ENCODE data around the gene CLCN3.

- no peak for TF ChIP-seq CTCF (IDR thresholded peaks at IDR 0.05)
- no peak for TF ChIP-seq POLR2A (IDR thresholded peaks at IDR 0.05)
Measured at GRCh38 chr4:169603312-169603711, 17.1 kb upstream of the CLCN3 start.
